A549 (cell line): ENCODE measurements around the gene FAM89B. TPM values are rescaled to one million over a fixed set of nuclear protein-coding genes. Genes with fewer than 3 reads are reported as not detected.

Source experiments
- ATAC-seq, 2 experiments: fragments of 200-7000 bp in 1 of 2; fragments of >200 bp in 1 of 2; cut with Nextera tagmentation in 1 of 2; cut with Tn5 transposase in 1 of 2; 3 replicates each; pipeline versions ENCODE4 v1.8.0 to v1.9.1; 2018 to 2020; ENCODE audit warnings: mild to moderate bottlenecking in 1 of 2, moderate library complexity in 1 of 2
- CTCF ChIA-PET: fragments of 300-600 bp; sonication (Branson Sonifier 250); formaldehyde crosslinking; extraction: SDS; loops from one replicate; lab custom pipeline; 2021; ENCODE audit warnings: antibody characterized with exemption, inconsistent platforms; lab: Yijun Ruan, JAX
- POLR2A ChIA-PET: fragments of 350-600 bp; formaldehyde crosslinking; extraction: SDS; loops from one replicate; lab custom pipeline; 2021; ENCODE audit warnings: antibody characterized with exemption, inconsistent platforms; lab: Yijun Ruan, JAX
- DNase-seq, 2 experiments: peaks; one replicate each; pipeline versions ENCODE4 v3.0.0 to v3.0.0-alpha.2; 2011 to 2016; ENCODE audit warnings: low read depth in 1 of 2, low spot score in 1 of 2
- FAIRE-seq: peaks from 2 replicates; lab custom pipeline; 2011; peaks lifted over from hg19 to GRCh38; lab: Jason Lieb, UNC
- H3K27ac ChIP-seq, 2 experiments: fragments of >200 bp; sonication (Bioruptor Twin); formaldehyde crosslinking; 3 replicates each; pipeline ENCODE4 v1.5.1; 2016 to 2017
- H3K4me1 ChIP-seq: fragments of >200 bp; sonication (Bioruptor Twin); formaldehyde crosslinking; 3 replicates; pipeline ENCODE4 v1.6.1; 2016
- H3K4me2 ChIP-seq: fragments of >200 bp; sonication (Bioruptor Twin); formaldehyde crosslinking; 3 replicates; pipeline ENCODE4 v1.6.1; 2016
- H3K4me3 ChIP-seq: fragments of >200 bp; sonication (Bioruptor Twin); formaldehyde crosslinking; 3 replicates; pipeline ENCODE4 v1.5.1; 2016
- H3K9me3 ChIP-seq: fragments of >200 bp; sonication (Bioruptor Twin); formaldehyde crosslinking; 3 replicates; pipeline ENCODE4 v1.6.1; 2016
- ATOH8 ChIP-seq: fragments of 250-450 bp; sonication (Bioruptor Pico); IDR thresholded peaks from 2 replicates; pipeline ENCODE4 v1.5.0; 2020; ENCODE audit warnings: low read depth, mild to moderate bottlenecking, moderate library complexity
- BCL3 ChIP-seq: fragments of >200 bp; sonication (Bioruptor Twin); formaldehyde crosslinking; IDR thresholded peaks from 3 replicates; pipeline ENCODE4 v1.6.1; 2016
- CBX8 ChIP-seq: fragments of 200-600 bp; sonication (generic); IDR thresholded peaks from 2 replicates; pipeline ENCODE4 v1.6.1; 2016
- CEBPB ChIP-seq, 2 experiments: fragments of >200 bp in 1 of 2; sonication (Bioruptor Twin) in 1 of 2; formaldehyde crosslinking in 1 of 2; IDR thresholded peaks; 2 replicates each; pipeline ENCODE4 v1.6.1; 2012 to 2016
- CTCF ChIP-seq: fragments of >200 bp; sonication (Bioruptor Twin); formaldehyde crosslinking; IDR thresholded peaks from 3 replicates; pipeline ENCODE4 v1.5.1; 2016
- ELK1 ChIP-seq: fragments of 150-350 bp; IDR thresholded peaks from 2 replicates; pipeline ENCODE4 v1.6.1; 2014; ENCODE audit warnings: low read depth, mild to moderate bottlenecking, low read length
- EP300 ChIP-seq, 2 experiments: fragments of >200 bp; sonication (Bioruptor Twin); formaldehyde crosslinking; IDR thresholded peaks; 2 replicates in 1 of 2; 3 replicates in 1 of 2; pipeline ENCODE4 v1.6.1; 2016 to 2017
- ESRRA ChIP-seq: fragments of 150-350 bp; IDR thresholded peaks from 2 replicates; pipeline ENCODE4 v1.6.1; 2014; ENCODE audit warnings: mild to moderate bottlenecking, low read length, borderline replicate concordance
- FOSB ChIP-seq: fragments of 250-450 bp; sonication (Bioruptor Pico); IDR thresholded peaks from 2 replicates; pipeline ENCODE4 v1.5.0; 2020; ENCODE audit warnings: mild to moderate bottlenecking, moderate library complexity
- FOXS1 ChIP-seq: fragments of 250-450 bp; sonication (Bioruptor Pico); IDR thresholded peaks from 2 replicates; pipeline ENCODE4 v1.5.0; 2020; ENCODE audit warnings: mild to moderate bottlenecking, moderate library complexity
- GATA3 ChIP-seq: IDR thresholded peaks from 2 replicates; pipeline ENCODE4 v1.6.1; 2012; ENCODE audit warnings: borderline replicate concordance
- HDAC2 ChIP-seq: fragments of 200-600 bp; sonication (generic); IDR thresholded peaks from 2 replicates; pipeline ENCODE4 v1.6.1; 2016
- HEYL ChIP-seq: fragments of 250-450 bp; sonication (Bioruptor Pico); IDR thresholded peaks from 2 replicates; pipeline ENCODE4 v1.8.0; 2021; ENCODE audit warnings: mild to moderate bottlenecking, moderate library complexity
- HOXB13 ChIP-seq: fragments of 250-450 bp; sonication (Bioruptor Pico); IDR thresholded peaks from 2 replicates; pipeline ENCODE4 v1.5.0; 2020; ENCODE audit warnings: low read depth, mild to moderate bottlenecking, moderate library complexity
- JUN ChIP-seq, 2 experiments: fragments of >200 bp; sonication (Bioruptor Twin); formaldehyde crosslinking; IDR thresholded peaks; 2 replicates in 1 of 2; 3 replicates in 1 of 2; pipeline ENCODE4 v1.6.1; 2016 to 2017
- MYC ChIP-seq: IDR thresholded peaks from 2 replicates; pipeline ENCODE4 v1.6.1; 2012; ENCODE audit warnings: mild to moderate bottlenecking, inconsistent platforms, low read length, improper control_type of control experiment, borderline replicate concordance
- NFE2L2 ChIP-seq: fragments of 150-350 bp; conservative IDR thresholded peaks from 2 replicates; pipeline ENCODE4 v1.6.1; 2014; ENCODE audit warnings: low read length
- NPAS2 ChIP-seq: fragments of 250-450 bp; sonication (Bioruptor Pico); IDR thresholded peaks from 2 replicates; pipeline ENCODE4 v1.8.0; 2022; ENCODE audit warnings: mild to moderate bottlenecking, moderate library complexity, borderline replicate concordance
- NR3C1 ChIP-seq: fragments of >200 bp; sonication (Bioruptor Twin); formaldehyde crosslinking; IDR thresholded peaks from 3 replicates; pipeline ENCODE4 v1.6.1; 2017
- PHF8 ChIP-seq: fragments of 200-600 bp; sonication (generic); IDR thresholded peaks from 2 replicates; pipeline ENCODE4 v1.6.1; 2016; ENCODE audit warnings: low read depth, mild to moderate bottlenecking, antibody characterized with exemption, moderate library complexity, borderline replicate concordance
- POLR2A ChIP-seq: IDR thresholded peaks from 2 replicates; pipeline ENCODE4 v1.6.1; 2012; ENCODE audit warnings: mild to moderate bottlenecking, low read length
- SREBF2 ChIP-seq: fragments of 450-650 bp; IDR thresholded peaks from 2 replicates; pipeline ENCODE4 v1.6.1; 2014; ENCODE audit warnings: mild to moderate bottlenecking, moderate library complexity
- TFCP2L1 ChIP-seq: fragments of 250-450 bp; sonication (Bioruptor Pico); IDR thresholded peaks from 2 replicates; pipeline ENCODE4 v1.5.0; 2021; ENCODE audit warnings: mild to moderate bottlenecking
- USF2 ChIP-seq: fragments of 450-650 bp; IDR thresholded peaks from 2 replicates; pipeline ENCODE4 v1.6.1; 2014; ENCODE audit warnings: antibody characterized with exemption
- ZC3H11A ChIP-seq: fragments of 450-650 bp; IDR thresholded peaks from 2 replicates; pipeline ENCODE4 v1.6.1; 2014; ENCODE audit warnings: antibody characterized with exemption, mild to moderate bottlenecking
- ZFP36 ChIP-seq: fragments of 450-650 bp; IDR thresholded peaks from 2 replicates; pipeline ENCODE4 v1.6.1; 2014; ENCODE audit warnings: borderline replicate concordance; ENCODE audit not compliant: partially characterized antibody
- ZNF302 ChIP-seq: fragments of 250-450 bp; sonication (Bioruptor Pico); IDR thresholded peaks from 2 replicates; pipeline ENCODE4 v1.9.0; 2021; ENCODE audit warnings: inconsistent platforms, mild to moderate bottlenecking, moderate library complexity
- ZSCAN20 ChIP-seq: fragments of 250-450 bp; sonication (Bioruptor Pico); IDR thresholded peaks from 2 replicates; pipeline ENCODE4 v1.8.0; 2022; ENCODE audit warnings: mild to moderate bottlenecking, moderate library complexity
- WGBS: methylation state at CpG from one replicate; pipeline ENCODE4 v1.1.6; 2017; ENCODE audit errors: missing lambda C conversion rate; 5-methylcytosine and 5-hydroxymethylcytosine counted together
- polyA plus RNA-seq, 4 experiments: library from polyadenylated mRNA; depleted of rRNA in 3 of 4; stranded (reverse); fragments of >200 nt; fragmentation: RNase III in 1 of 4; extraction: RNeasy Plus Mini Kit Qiagen cat#74134 plus additional on column Dnase treatment in 1 of 4; gene quantifications; 2 replicates in 3 of 4; 3 replicates in 1 of 4; pipeline ENCODE4 v1.2.3, GENCODE V29; 2011 to 2017

The FAM89B gene
- polyA plus RNA-seq, 2 of the 4 experiments (the other 2 are of a cell fraction) = 13.5 to 23.9 TPM

GRCh38 chr11:65580756-65581155 lies 8.4 kb downstream of the FAM89B start:
- no peak for ATAC-seq
- peaks cover 24% of the 10 kb centered on the region for H3K4me1 ChIP-seq
- FAIRE-seq = no peak
- 93% methylated on average over 8 of the region's 8 CpGs for WGBS
- TF ChIP-seq HEYL (no peak), CBX8 (no peak), JUN (IDR thresholded peaks at IDR 0.05) (no peak), ZNF302 (CRISPR knock-in tag) (no peak), HOXB13 (CRISPR knock-in tag) (no peak), NFE2L2 (no peak), ATOH8 (CRISPR knock-in tag) (no peak), ESRRA (no peak), ZC3H11A (no peak)
- H3K4me3 ChIP-seq = no peak overlapping the region
- H3K4me2 ChIP-seq = no peak overlapping the region
- H3K27ac ChIP-seq = no peak overlapping the region
- CTCF ChIA-PET = interaction anchor here (1.2 to 6.6 kb wide), 3 partner anchors 8 to 13 kb away, joined by 4 to 58 read pairs (median 26); partner anchors contain the start of genes FAM89B and KCNK7
- no peaks in the 10 kb centered on the region for H3K9me3 ChIP-seq
- DNase-seq = no peak
- POLR2A ChIA-PET = no interaction called here

- TF ChIP-seq BCL3 (no peak), ZNF302 (CRISPR knock-in tag) (no peak), FOSB (CRISPR knock-in tag) (no peak), CTCF (no peak), USF2 (no peak), PHF8 (no peak), HOXB13 (CRISPR knock-in tag) (no peak), POLR2A (no peak), MYC (no peak), CEBPB (IDR thresholded peaks at IDR 0.05) (no peak)
- TF ChIP-seq, all 56 proteins: peak for 0
- Histone ChIP-seq H3K27ac (no peak overlapping the region), H3K4me1 (peaks cover 18% of the 10 kb centered on the region), H3K4me3 (no peak overlapping the region), H3K9me3 (no peaks in the 10 kb centered on the region), H3K4me2 (no peak overlapping the region)
- POLR2A ChIA-PET = no interaction called here
- FAIRE-seq (no peak), DNase-seq (no peak), ATAC-seq (no peak)
- 86% methylated on average over 3 of the region's 3 CpGs for WGBS
- CTCF ChIA-PET = interaction anchor here (2.1 to 14.6 kb wide), 4 partner anchors 9 to 41 kb away, joined by 13 to 249 read pairs (median 37); partner anchors contain the start of genes FAM89B, MAP3K11 and PCNX3
Observed at GRCh38 chr11:65581928-65582327, 9.6 kb downstream of the FAM89B start.

GRCh38 chr11:65583589-65583988 lies 11.3 kb downstream of the FAM89B start:
- POLR2A ChIA-PET = no interaction called here

More at GRCh38 chr11:65583589-65583988, 11.3 kb downstream of the FAM89B start:
- Histone ChIP-seq H3K9me3 (no peaks in the 10 kb centered on the region), H3K4me2 (no peak overlapping the region), H3K4me1 (peaks cover 16% of the 10 kb centered on the region), H3K27ac (no peak overlapping the region), H3K4me3 (no peak overlapping the region)
- CTCF ChIA-PET = interaction anchor here (1.3 to 14.6 kb wide), 5 partner anchors 10 to 43 kb away, joined by 3 to 249 read pairs (median 26); partner anchors contain the start of genes FAM89B, MAP3K11 and PCNX3
- no peak for ATAC-seq
- 90% methylated on average over 7 of the region's 10 CpGs for WGBS
- TF ChIP-seq ELK1 = no peak
- TF ChIP-seq USF2 = no peak
- TF ChIP-seq TFCP2L1 (CRISPR knock-in tag) = no peak
- TF ChIP-seq ESRRA = no peak
- TF ChIP-seq NR3C1 = no peak
- TF ChIP-seq HDAC2 = no peak
- TF ChIP-seq ZFP36 = no peak
- no peak for TF ChIP-seq NPAS2 (CRISPR knock-in tag)
- no peak for TF ChIP-seq CEBPB (IDR thresholded peaks at IDR 0.05)
- no peak for TF ChIP-seq ZSCAN20
- TF ChIP-seq EP300 (IDR thresholded peaks at IDR 0.05) = no peak
- TF ChIP-seq GATA3 = no peak
- TF ChIP-seq SREBF2 = no peak
- no peak for TF ChIP-seq FOXS1 (CRISPR knock-in tag)
- DNase-seq = no peak
- no peak for FAIRE-seq
